T-cell (primary cell): ENCODE results near the gene CLHC1. TPM values are rescaled to one million over a fixed set of nuclear protein-coding genes. Genes with fewer than 3 reads are reported as not detected.

ENCODE experiments used
- ATAC-seq, 4 experiments: fragments of 200-7000 bp in 3 of 4; fragments of 150-1000 bp in 1 of 4; cut with Tn5 transposase; replicated peaks in 1 of 4; 1 replicate in 3 of 4; 2 replicates in 1 of 4; pipeline ENCODE4 v1.10.0; 2021; ENCODE audit warnings: moderate library complexity in 3 of 4, mild to moderate bottlenecking in 2 of 4, moderate number of reproducible peaks in 1 of 4
- CTCF ChIA-PET, 2 donors: fragments of 300-600 bp; sonication (Branson Sonifier 250); formaldehyde crosslinking; loops; one replicate each; lab custom pipeline; 2022; ENCODE audit warnings: antibody characterized with exemption in 2 of 2; lab: Charles Lee
- POLR2A ChIA-PET, 2 donors: fragments of 300-600 bp; sonication (Branson Sonifier 250); formaldehyde crosslinking; loops; one replicate each; lab custom pipeline; 2022; ENCODE audit warnings: antibody characterized with exemption in 2 of 2; lab: Charles Lee
- DNase-seq, 35 experiments: peaks; one replicate each; pipeline versions ENCODE4 v3.0.0 to v3.0.0-alpha.2; 2013 to 2023
- H3K27ac ChIP-seq: one replicate; pipeline ENCODE4 v1.5.1; 2013; ENCODE audit warnings: low read length
- H3K27me3 ChIP-seq, 2 experiments: replicated peaks in 1 of 2; 1 replicate in 1 of 2; 2 replicates in 1 of 2; pipeline versions ENCODE4 v1.6.1 to v1.7.0; 2013; ENCODE audit warnings: low read length in 1 of 2, mixed read lengths in 1 of 2; ENCODE audit not compliant: control insufficient read depth in 2 of 2, insufficient read depth in 2 of 2; ENCODE audit errors: extremely low read depth in 1 of 2
- H3K36me3 ChIP-seq, 2 donors: 1 replicate in 1 of 2; 2 replicates in 1 of 2; pipeline versions ENCODE4 v1.6.1 to v1.7.0; 2013; ENCODE audit warnings: low read length in 1 of 2; ENCODE audit not compliant: control insufficient read depth in 2 of 2, insufficient read depth in 1 of 2; ENCODE audit errors: extremely low read depth in 1 of 2
- H3K4me1 ChIP-seq, 2 experiments: 1 replicate in 1 of 2; 2 replicates in 1 of 2; pipeline versions ENCODE4 v1.6.1 to v1.7.0; 2013; ENCODE audit warnings: low read length in 2 of 2, mixed read lengths in 1 of 2; ENCODE audit not compliant: insufficient read depth in 2 of 2, control insufficient read depth in 1 of 2; ENCODE audit errors: extremely low read depth in 1 of 2
- H3K4me3 ChIP-seq, 2 donors: 1 replicate in 1 of 2; 2 replicates in 1 of 2; pipeline versions ENCODE4 v1.5.1 to v1.7.0; 2013; ENCODE audit warnings: mild to moderate bottlenecking in 2 of 2, low read length in 1 of 2, moderate library complexity in 1 of 2; ENCODE audit not compliant: control insufficient read depth in 1 of 2; ENCODE audit errors: extremely low read depth in 1 of 2
- H3K9me3 ChIP-seq: 2 replicates; pipeline ENCODE4 v1.7.0; 2013
- H3K27ac Mint-ChIP-seq, 2 donors: one replicate each; pipeline ENCODE4 v1.8.0; 2020 to 2021; ENCODE audit warnings: mild to moderate bottlenecking in 2 of 2, mixed read lengths in 2 of 2
- H3K27me3 Mint-ChIP-seq, 2 donors: one replicate each; pipeline ENCODE4 v1.8.0; 2021 to 2022; ENCODE audit warnings: mixed read lengths in 2 of 2
- H3K36me3 Mint-ChIP-seq: one replicate; pipeline ENCODE4 v1.8.0; 2021; ENCODE audit warnings: mixed read lengths
- H3K4me1 Mint-ChIP-seq, 3 donors: one replicate each; pipeline ENCODE4 v1.8.0; 2020 to 2022; ENCODE audit warnings: mixed read lengths in 3 of 3, mild to moderate bottlenecking in 1 of 3
- H3K4me3 Mint-ChIP-seq, 3 donors: one replicate each; pipeline ENCODE4 v1.8.0; 2020 to 2022; ENCODE audit warnings: mild to moderate bottlenecking in 3 of 3, mixed read lengths in 3 of 3, moderate library complexity in 3 of 3
- H3K9me3 Mint-ChIP-seq, 3 donors: one replicate each; pipeline ENCODE4 v1.8.0; 2020 to 2022; ENCODE audit warnings: mixed read lengths in 3 of 3
- WGBS: methylation state at CpG from one replicate; pipeline ENCODE4 v1.1.5; 2013; ENCODE audit warnings: missing lambda C conversion rate; ENCODE audit not compliant: insufficient coverage; 5-methylcytosine and 5-hydroxymethylcytosine counted together
- total RNA-seq, 35 experiments: library from RNA in 6 of 35; stranded (reverse) in 6 of 35; fragments of 120-200 nt in 1 of 35; gene quantifications; one replicate each; pipeline versions ENCODE4 v1.2.1 to v1.2.4 and lab custom pipeline; 2013 to 2026

Gene CLHC1
- total RNA-seq, 5 donors from 2014 or later (not counting 1 experiment from before 2014, with no cell fraction given) = 5.7 to 14.3 (median 9.2) TPM

DNA sequence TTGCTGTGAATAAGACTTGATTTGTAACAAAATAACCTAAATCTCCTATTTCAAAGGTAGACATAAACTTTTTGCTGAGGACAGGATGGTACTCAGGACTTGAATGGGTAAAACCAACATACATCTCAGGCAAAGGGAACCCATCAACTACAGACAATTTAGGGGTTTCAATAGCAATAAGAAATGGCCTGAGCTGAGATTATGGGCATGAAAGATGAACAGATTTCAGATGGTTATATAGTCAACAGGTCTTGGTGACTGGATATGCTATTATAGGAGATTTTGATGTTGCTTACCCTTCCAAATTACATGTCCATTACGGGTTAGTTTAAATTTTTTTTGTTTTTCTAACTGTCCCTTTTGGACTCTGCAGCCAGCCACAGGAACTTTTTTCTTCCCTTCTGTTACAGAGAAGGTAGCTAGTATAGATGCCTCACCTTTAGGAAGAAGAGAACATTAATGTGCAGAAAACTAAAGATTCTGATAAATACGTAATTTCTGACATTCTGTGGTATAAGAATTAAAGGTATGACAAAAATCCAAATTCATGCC lies 5.0 kb upstream of the CLHC1 start:
- WGBS = no CpG with 5 or more reads among the region's 2 CpGs
- peaks cover 26 to 40% (median 36%) of the 10 kb centered on the region in 3 donors for H3K4me1 Mint-ChIP-seq
- ChIA-PET POLR2A (no interaction called here), CTCF (interaction anchor here in 1 of 2 donors (0.7 kb wide), 1 partner anchor 14 kb away, joined by 3 read pairs; no protein-coding TSS in a partner anchor)
- no peaks in the 10 kb centered on the region for H3K9me3 Mint-ChIP-seq
- H3K36me3 ChIP-seq = peaks cover 0 to 45% of the 10 kb centered on the region in 2 donors
- peaks cover 33% of the 10 kb centered on the region for H3K36me3 Mint-ChIP-seq
- DNase-seq = no peak
- ATAC-seq = no peak
- H3K4me3 Mint-ChIP-seq = no peak overlapping the region
- peaks cover 11 to 16% of the 10 kb centered on the region in 2 experiments for H3K4me1 ChIP-seq
- no peaks in the 10 kb centered on the region for H3K27me3 ChIP-seq
- no peaks in the 10 kb centered on the region for H3K9me3 ChIP-seq
- H3K27me3 Mint-ChIP-seq = no peaks in the 10 kb centered on the region
- H3K27ac Mint-ChIP-seq = no peak overlapping the region
- H3K27ac ChIP-seq = no peak overlapping the region
- no peak overlapping the region for H3K4me3 ChIP-seq

GRCh38 chr2:55235724-55236538 lies 3.8 kb upstream of the CLHC1 start:
- Histone ChIP-seq H3K4me3 (no peak overlapping the region), H3K27me3 (no peaks in the 10 kb centered on the region), H3K27ac (no peak overlapping the region), H3K9me3 (no peaks in the 10 kb centered on the region), H3K4me1 (peaks cover 15 to 22% of the 10 kb centered on the region in 2 experiments), H3K36me3 (peaks cover 0 to 45% of the 10 kb centered on the region in 2 donors)
- H3K4me1 Mint-ChIP-seq = peaks cover 33 to 51% (median 45%) of the 10 kb centered on the region in 3 donors
- CTCF ChIA-PET = no interaction called here
- no peaks in the 10 kb centered on the region for H3K9me3 Mint-ChIP-seq
- no CpG with 5 or more reads among the region's 3 CpGs for WGBS
- peaks cover 33% of the 10 kb centered on the region for H3K36me3 Mint-ChIP-seq
- DNase-seq (no peak), ATAC-seq (no peak)
- POLR2A ChIA-PET = interaction anchor here in 1 of 2 donors (0.7 kb wide), 1 partner anchor 12 kb away, joined by 4 read pairs; no protein-coding TSS in a partner anchor
- no peak overlapping the region for H3K27ac Mint-ChIP-seq
- H3K4me3 Mint-ChIP-seq = no peak overlapping the region
- no peaks in the 10 kb centered on the region for H3K27me3 Mint-ChIP-seq

GRCh38 chr2:55233658-55233940 lies 1.5 kb upstream of the CLHC1 start:
- peaks cover 27% of the 10 kb centered on the region for H3K36me3 Mint-ChIP-seq
- peaks cover 15 to 25% of the 10 kb centered on the region in 2 experiments for H3K4me1 ChIP-seq
- peak overlapping the region; percentile 99 for H3K27ac ChIP-seq
- ChIA-PET CTCF (no interaction called here), POLR2A (no interaction called here)
- H3K36me3 ChIP-seq = peaks cover 0 to 38% of the 10 kb centered on the region in 2 donors
- peaks cover 49 to 60% (median 56%) of the 10 kb centered on the region in 3 donors for H3K4me1 Mint-ChIP-seq
- ATAC-seq (no peak), DNase-seq (no peak)
- WGBS = no CpG with 5 or more reads among the region's 7 CpGs
- peak overlapping the region; percentile 94 to 98 for H3K4me3 ChIP-seq
- H3K9me3 ChIP-seq = no peaks in the 10 kb centered on the region
- H3K4me3 Mint-ChIP-seq = peak overlapping the region; percentile 98 to 100 (median 99)
- no peaks in the 10 kb centered on the region for H3K9me3 Mint-ChIP-seq
- no peaks in the 10 kb centered on the region for H3K27me3 ChIP-seq
- H3K27me3 Mint-ChIP-seq = no peaks in the 10 kb centered on the region
- H3K27ac Mint-ChIP-seq = peak overlapping the region; percentile 98 to 99

GRCh38 chr2:55232863-55233657 lies 967 bp upstream of the CLHC1 start:
- Mint-ChIP-seq H3K27me3 (no peaks in the 10 kb centered on the region), H3K36me3 (peaks cover 25% of the 10 kb centered on the region), H3K9me3 (peaks cover 0 to 2% (median 0%) of the 10 kb centered on the region in 3 donors), H3K27ac (peak overlapping the region; percentile 98 to 99), H3K4me3 (peak overlapping the region; percentile 98 to 100 (median 99)), H3K4me1 (peaks cover 54 to 66% (median 62%) of the 10 kb centered on the region in 3 donors)
- ChIA-PET CTCF (interaction anchor here in 1 of 2 donors (1.0 to 1.5 kb wide), 4 partner anchors 9 to 905 kb away, joined by 3 to 9 read pairs (median 4); partner anchors contain the start of gene RTN4), POLR2A (interaction anchor here (0.6 to 1.4 kb wide), 7 partner anchors 10 to 708 kb away, joined by 3 to 14 read pairs (median 4); partner anchors contain the start of genes CFAP36 (in 1 of the 2) and RTN4 (in 1 of the 2))
- Histone ChIP-seq H3K4me1 (peaks cover 19 to 30% of the 10 kb centered on the region in 2 experiments), H3K27ac (peak overlapping the region; percentile 99), H3K36me3 (peaks cover 0 to 38% of the 10 kb centered on the region in 2 donors), H3K4me3 (peak overlapping the region; percentile 94 to 98), H3K9me3 (no peaks in the 10 kb centered on the region), H3K27me3 (no peaks in the 10 kb centered on the region)
- ATAC-seq = peak; percentile 28 to 41 (median 36)
- peak in 34 of 35 experiments; percentile 27 to 79 (median 59) for DNase-seq
- 4% methylated on average over 24 of the region's 33 CpGs for WGBS

- Mint-ChIP-seq H3K9me3 (peaks cover 0 to 5% (median 0%) of the 10 kb centered on the region in 3 donors), H3K4me1 (peaks cover 66 to 75% (median 71%) of the 10 kb centered on the region in 3 donors), H3K4me3 (peak overlapping the region; percentile 98 to 100 (median 99)), H3K36me3 (peaks cover 25% of the 10 kb centered on the region), H3K27me3 (no peaks in the 10 kb centered on the region), H3K27ac (peak overlapping the region; percentile 98 to 99)
- peak overlapping the region; percentile 99 for H3K27ac ChIP-seq
- no peaks in the 10 kb centered on the region for H3K9me3 ChIP-seq
- H3K4me1 ChIP-seq = peaks cover 25 to 35% of the 10 kb centered on the region in 2 experiments
- ATAC-seq = peak in 2 of 4 experiments; percentile 2 to 9
- peak overlapping the region; percentile 94 to 98 for H3K4me3 ChIP-seq
- peaks cover 0 to 33% of the 10 kb centered on the region in 2 donors for H3K36me3 ChIP-seq
- ChIA-PET POLR2A (interaction anchor here in 1 of 2 donors (0.7 kb wide), 1 partner anchor 15 kb away, joined by 3 read pairs; no protein-coding TSS in a partner anchor), CTCF (no interaction called here)
- 11% methylated on average over 5 of the region's 13 CpGs for WGBS
- no peaks in the 10 kb centered on the region for H3K27me3 ChIP-seq
- DNase-seq = no peak
Measured at GRCh38 chr2:55231546-55232083, 478 bp downstream of the CLHC1 start.
